DOHH2 (cell line): ENCODE data around the gene NOSIP.

Experiments
- H3F3A ChIP-seq: fragments of 200-600 bp; sonication (generic), shearing (Covaris generic); 2 replicates; pipeline ENCODE4 v1.6.0; 2016; ENCODE audit warnings: antibody characterized with exemption, mild to moderate bottlenecking; ENCODE audit not compliant: control insufficient read depth, insufficient read depth
- H3K27ac ChIP-seq: fragments of 200-600 bp; sonication (generic); 2 replicates; pipeline ENCODE4 v1.5.1; 2014; ENCODE audit warnings: low read depth, mild to moderate bottlenecking, low read length, moderate library complexity
- H3K27me3 ChIP-seq: fragments of 200-600 bp; sonication (generic); 2 replicates; pipeline ENCODE4 v1.6.1; 2014; ENCODE audit warnings: mild to moderate bottlenecking, low read length, mixed read lengths; ENCODE audit not compliant: control insufficient read depth
- H3K36me3 ChIP-seq: fragments of 200-600 bp; sonication (generic); 2 replicates; pipeline ENCODE4 v1.6.1; 2014; ENCODE audit warnings: mild to moderate bottlenecking, low read length, moderate library complexity, mixed read lengths; ENCODE audit not compliant: control insufficient read depth
- H3K4me1 ChIP-seq: fragments of 200-600 bp; sonication (generic); 2 replicates; pipeline ENCODE4 v1.6.1; 2014; ENCODE audit warnings: mild to moderate bottlenecking, low read length, mixed read lengths; ENCODE audit not compliant: control insufficient read depth
- H3K4me2 ChIP-seq: fragments of 200-600 bp; sonication (generic); 2 replicates; pipeline ENCODE4 v1.6.0; 2014; ENCODE audit warnings: mild to moderate bottlenecking, low read length, moderate library complexity
- H3K4me3 ChIP-seq: fragments of 200-600 bp; sonication (generic); 2 replicates; pipeline ENCODE4 v1.5.1; 2014; ENCODE audit warnings: mild to moderate bottlenecking, low read length, mixed read lengths
- H3K79me2 ChIP-seq: fragments of 200-600 bp; sonication (generic); 2 replicates; pipeline ENCODE4 v1.6.1; 2014; ENCODE audit warnings: mild to moderate bottlenecking, low read length, mixed read lengths; ENCODE audit not compliant: control insufficient read depth
- H3K9me2 ChIP-seq: fragments of 200-600 bp; sonication (generic); replicated peaks from 2 replicates; pipeline ENCODE4 v1.6.1; 2014; ENCODE audit warnings: mild to moderate bottlenecking, low read length, mixed read lengths; ENCODE audit not compliant: control insufficient read depth
- H3K9me3 ChIP-seq: fragments of 200-600 bp; sonication (generic); 2 replicates; pipeline ENCODE4 v1.6.1; 2014; ENCODE audit warnings: antibody characterized with exemption, low read length, mixed read lengths; ENCODE audit not compliant: control insufficient read depth, insufficient read depth
- H4K20me1 ChIP-seq: fragments of 200-600 bp; sonication (generic); 2 replicates; pipeline ENCODE4 v1.6.0; 2014; ENCODE audit warnings: low read depth, mild to moderate bottlenecking, antibody characterized with exemption, low read length, moderate library complexity; ENCODE audit not compliant: control insufficient read depth, insufficient read depth
- CTCF ChIP-seq: fragments of 200-600 bp; sonication (generic); IDR thresholded peaks from one replicate; pipeline ENCODE4 v1.5.1; 2014; ENCODE audit warnings: antibody characterized with exemption, mild to moderate bottlenecking, low read depth, low read length; ENCODE audit not compliant: poor library complexity, severe bottlenecking
- EZH2phosphoT487 ChIP-seq: fragments of 200-600 bp; sonication (generic); IDR thresholded peaks from 2 replicates; pipeline ENCODE4 v1.6.1; 2017; ENCODE audit warnings: borderline replicate concordance, mild to moderate bottlenecking, antibody characterized with exemption, low read length, moderate library complexity, mixed read lengths

Gene NOSIP

GRCh38 chr19:49534632-49535385 lies 45.5 kb downstream of the NOSIP start:
- Histone ChIP-seq H3K9me2 (no peaks in the 10 kb centered on the region), H3K27me3 (peaks cover 16% of the 10 kb centered on the region), H4K20me1 (no peaks in the 10 kb centered on the region), H3K27ac (no peak overlapping the region), H3F3A (peaks cover 5% of the 10 kb centered on the region; the same call in 1 of the 2 replicates), H3K4me2 (peak overlapping the region; percentile 98), H3K36me3 (no peaks in the 10 kb centered on the region), H3K4me3 (peak overlapping the region; percentile 84), H3K9me3 (no peaks in the 10 kb centered on the region), H3K79me2 (no peaks in the 10 kb centered on the region), H3K4me1 (peaks cover 33% of the 10 kb centered on the region)
- TF ChIP-seq EZH2phosphoT487 (no peak), CTCF (no peak)

- H3K36me3 ChIP-seq = no peaks in the 10 kb centered on the region
- H3K4me1 ChIP-seq = peaks cover 33% of the 10 kb centered on the region
- TF ChIP-seq EZH2phosphoT487 = no peak
- peak; percentile 59 for TF ChIP-seq CTCF
- H3K27me3 ChIP-seq = peaks cover 16% of the 10 kb centered on the region
- H3K27ac ChIP-seq = no peak overlapping the region
- H3F3A ChIP-seq = peaks cover 5% of the 10 kb centered on the region; the same call in 1 of the 2 replicates
- no peaks in the 10 kb centered on the region for H4K20me1 ChIP-seq
- peak overlapping the region; percentile 84 for H3K4me3 ChIP-seq
- H3K9me2 ChIP-seq = no peaks in the 10 kb centered on the region
- H3K4me2 ChIP-seq = peak overlapping the region; percentile 98
- H3K79me2 ChIP-seq = no peaks in the 10 kb centered on the region
- no peaks in the 10 kb centered on the region for H3K9me3 ChIP-seq
Observed at GRCh38 chr19:49533551-49534488, 46.5 kb downstream of the NOSIP start.

- Histone ChIP-seq H3K9me3 (no peaks in the 10 kb centered on the region), H3K4me2 (no peak overlapping the region), H3K9me2 (no peaks in the 10 kb centered on the region), H3K36me3 (no peaks in the 10 kb centered on the region), H3K27ac (no peak overlapping the region), H3K4me3 (no peak overlapping the region), H3K79me2 (no peaks in the 10 kb centered on the region), H3K27me3 (peaks cover 16% of the 10 kb centered on the region), H3K4me1 (peaks cover 20% of the 10 kb centered on the region), H3F3A (peaks cover 5% of the 10 kb centered on the region; the same call in 1 of the 2 replicates), H4K20me1 (no peaks in the 10 kb centered on the region)
- no peak for TF ChIP-seq CTCF
Observed at GRCh38 chr19:49530708-49531107, 49.6 kb downstream of the NOSIP start.
